ENCODE results near the gene PLPP1.

The PLPP1 gene

GRCh38 chr5:55498457-55498856, 36.3 kb downstream of the PLPP1 start:
- no peak for DNase-seq

GRCh38 chr5:55497712-55498111, 37.1 kb downstream of the PLPP1 start:
- no peak for DNase-seq

GRCh38 chr5:55495216-55495615, 39.5 kb downstream of the PLPP1 start:
- no peak for DNase-seq

GRCh38 chr5:55492449-55492848, 42.3 kb downstream of the PLPP1 start:
- DNase-seq, result no peak

GRCh38 chr5:55485073-55485472, 49.7 kb downstream of the PLPP1 start:
- DNase-seq, result no peak

- no peak for DNase-seq
Observed at GRCh38 chr5:55484531-55484930, 50.2 kb downstream of the PLPP1 start.

GRCh38 chr5:55483885-55484284, 50.9 kb downstream of the PLPP1 start:
- DNase-seq, result no peak

GRCh38 chr5:55481293-55481855, 53.4 kb downstream of the PLPP1 start:
- peak; percentile 12 for DNase-seq

GRCh38 chr5:55480781-55481180, 54.0 kb downstream of the PLPP1 start:
- DNase-seq, result peak; percentile 51

GRCh38 chr5:55472642-55473041, 62.1 kb downstream of the PLPP1 start:
- DNase-seq, result no peak

- DNase-seq, result no peak
Observed at GRCh38 chr5:55471468-55471867, 63.3 kb downstream of the PLPP1 start.

GRCh38 chr5:55470282-55470681, 64.5 kb downstream of the PLPP1 start:
- no peak for DNase-seq

- no peak for DNase-seq
Observed at GRCh38 chr5:55469839-55470238, 64.9 kb downstream of the PLPP1 start.

- no peak for DNase-seq
Observed at GRCh38 chr5:55467862-55468551, 66.8 kb downstream of the PLPP1 start.

- no peak for DNase-seq
Observed at GRCh38 chr5:55463613-55464012, 71.2 kb downstream of the PLPP1 start.

GRCh38 chr5:55459572-55459971, 75.2 kb downstream of the PLPP1 start:
- DNase-seq, result no peak

GRCh38 chr5:55456216-55456895, 78.4 kb downstream of the PLPP1 start:
- peak; percentile 54 for DNase-seq

- DNase-seq, result no peak
Observed at GRCh38 chr5:55454282-55454681, 80.5 kb downstream of the PLPP1 start.

- no peak for DNase-seq
Observed at GRCh38 chr5:55453211-55453610, 81.6 kb downstream of the PLPP1 start.

GRCh38 chr5:55451976-55452375, 82.8 kb downstream of the PLPP1 start:
- no peak for DNase-seq

- peak; percentile 70 for DNase-seq
Observed at GRCh38 chr5:55450050-55450765, 84.6 kb downstream of the PLPP1 start.

- DNase-seq, result no peak
Observed at GRCh38 chr5:55446640-55447351, 88.0 kb downstream of the PLPP1 start.

- DNase-seq, result no peak
Observed at GRCh38 chr5:55445791-55446190, 89.0 kb downstream of the PLPP1 start.

All from EL (cell line).